Measurements from ENCODE around the gene KLHL40.

KLHL40 gene

GRCh38 chr3:42684632-42685362 lies 540 bp upstream of the KLHL40 start:
- no peak for DNase-seq (ENCODE audit: low read depth in 2 of 2)
- H3K4me3 ChIP-seq (replicated peaks in 1 of 2; ENCODE audit: low read depth in 2 of 2, low read length in 2 of 2), result no peak overlapping the region
- TF ChIP-seq CTCF (IDR thresholded peaks at IDR 0.05; ENCODE audit: low read depth, low read length), result no peak

DNA sequence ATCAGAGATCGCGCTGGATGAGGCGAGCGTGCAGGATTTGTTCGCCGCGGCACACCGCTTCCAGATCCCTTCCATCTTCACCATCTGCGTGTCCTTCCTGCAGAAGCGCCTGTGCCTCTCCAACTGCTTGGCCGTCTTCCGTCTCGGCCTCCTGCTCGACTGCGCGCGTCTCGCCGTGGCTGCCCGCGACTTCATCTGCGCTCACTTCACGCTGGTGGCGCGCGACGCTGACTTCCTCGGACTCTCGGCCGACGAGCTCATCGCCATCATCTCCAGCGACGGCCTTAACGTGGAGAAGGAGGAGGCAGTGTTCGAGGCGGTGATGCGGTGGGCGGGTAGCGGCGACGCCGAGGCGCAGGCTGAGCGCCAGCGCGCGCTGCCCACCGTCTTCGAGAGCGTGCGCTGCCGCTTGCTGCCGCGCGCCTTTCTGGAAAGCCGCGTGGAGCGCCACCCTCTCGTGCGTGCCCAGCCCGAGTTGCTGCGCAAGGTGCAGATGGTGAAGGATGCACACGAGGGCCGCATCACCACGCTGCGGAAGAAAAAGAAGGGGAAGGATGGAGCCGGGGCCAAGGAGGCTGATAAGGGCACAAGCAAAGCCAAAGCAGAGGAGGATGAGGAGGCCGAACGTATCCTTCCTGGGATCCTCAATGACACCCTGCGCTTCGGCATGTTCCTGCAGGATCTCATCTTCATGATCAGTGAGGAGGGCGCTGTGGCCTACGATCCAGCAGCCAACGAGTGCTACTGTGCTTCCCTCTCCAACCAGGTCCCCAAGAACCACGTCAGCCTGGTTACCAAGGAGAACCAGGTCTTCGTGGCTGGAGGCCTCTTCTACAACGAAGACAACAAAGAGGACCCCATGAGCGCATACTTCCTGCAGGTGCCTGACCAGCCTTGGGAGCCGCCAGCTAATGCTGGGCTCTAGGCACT lies 819 bp downstream of the KLHL40 start:
- peak overlapping the region in 1 of 2 donors; percentile 3 for H3K4me3 ChIP-seq (replicated peaks in 1 of 2; ENCODE audit: low read depth in 2 of 2, low read length in 2 of 2)
- no peak for DNase-seq (ENCODE audit: low read depth in 2 of 2)
- no peak for TF ChIP-seq CTCF (IDR thresholded peaks at IDR 0.05; ENCODE audit: low read depth, low read length)

DNA sequence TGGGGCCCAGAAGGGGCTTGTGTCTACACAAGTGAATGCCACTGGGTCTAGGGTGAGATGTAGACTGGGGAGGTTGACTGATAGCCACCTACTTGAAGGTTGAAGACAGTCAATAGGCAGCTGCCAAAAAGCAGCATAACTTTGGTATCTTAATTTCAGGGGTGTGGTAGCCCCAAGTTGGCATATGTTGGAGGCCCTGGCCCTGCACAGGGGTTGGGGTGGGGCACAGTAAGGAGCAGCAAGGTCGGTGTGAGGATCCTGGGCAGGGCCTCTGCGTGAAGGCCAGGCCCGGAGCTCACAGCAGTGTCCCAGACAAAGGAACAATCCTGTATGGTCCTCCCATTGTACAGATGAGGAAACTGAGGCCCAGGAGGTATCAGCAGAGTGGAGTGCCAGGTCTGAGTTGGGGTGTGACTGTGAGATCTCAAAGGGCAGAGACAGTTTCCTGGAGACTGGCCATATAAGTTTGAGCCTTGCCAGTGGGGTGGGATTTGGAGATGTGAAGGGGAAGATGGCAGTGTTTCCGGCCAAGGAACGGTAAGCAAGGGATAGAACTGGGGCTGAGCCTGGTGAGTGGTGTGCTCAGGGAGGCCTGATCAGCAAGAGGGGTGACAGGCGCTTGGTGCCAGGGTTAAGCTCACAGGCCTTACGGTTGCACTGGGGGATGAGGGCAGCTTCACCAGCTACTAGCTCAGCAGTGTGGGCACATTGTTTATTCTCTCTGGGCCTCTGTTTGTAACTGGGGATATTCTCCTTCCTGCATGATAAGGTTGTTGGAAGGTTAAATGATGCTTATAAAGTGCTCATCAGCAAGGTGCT lies 1.7 kb downstream of the KLHL40 start:
- no peak for TF ChIP-seq CTCF (IDR thresholded peaks at IDR 0.05; ENCODE audit: low read depth, low read length)
- no peak overlapping the region for H3K4me3 ChIP-seq (replicated peaks in 1 of 2; ENCODE audit: low read depth in 2 of 2, low read length in 2 of 2)
- no peak for DNase-seq (ENCODE audit: low read depth in 2 of 2)

- no peak for DNase-seq (ENCODE audit: low read depth in 2 of 2)
- no peak for TF ChIP-seq CTCF (IDR thresholded peaks at IDR 0.05; ENCODE audit: low read depth, low read length)
- H3K4me3 ChIP-seq (replicated peaks in 1 of 2; ENCODE audit: low read depth in 2 of 2, low read length in 2 of 2), result no peak overlapping the region
These were observed 2.7 kb downstream of the KLHL40 start for GRCh38 chr3:42688016-42688415.

DNA sequence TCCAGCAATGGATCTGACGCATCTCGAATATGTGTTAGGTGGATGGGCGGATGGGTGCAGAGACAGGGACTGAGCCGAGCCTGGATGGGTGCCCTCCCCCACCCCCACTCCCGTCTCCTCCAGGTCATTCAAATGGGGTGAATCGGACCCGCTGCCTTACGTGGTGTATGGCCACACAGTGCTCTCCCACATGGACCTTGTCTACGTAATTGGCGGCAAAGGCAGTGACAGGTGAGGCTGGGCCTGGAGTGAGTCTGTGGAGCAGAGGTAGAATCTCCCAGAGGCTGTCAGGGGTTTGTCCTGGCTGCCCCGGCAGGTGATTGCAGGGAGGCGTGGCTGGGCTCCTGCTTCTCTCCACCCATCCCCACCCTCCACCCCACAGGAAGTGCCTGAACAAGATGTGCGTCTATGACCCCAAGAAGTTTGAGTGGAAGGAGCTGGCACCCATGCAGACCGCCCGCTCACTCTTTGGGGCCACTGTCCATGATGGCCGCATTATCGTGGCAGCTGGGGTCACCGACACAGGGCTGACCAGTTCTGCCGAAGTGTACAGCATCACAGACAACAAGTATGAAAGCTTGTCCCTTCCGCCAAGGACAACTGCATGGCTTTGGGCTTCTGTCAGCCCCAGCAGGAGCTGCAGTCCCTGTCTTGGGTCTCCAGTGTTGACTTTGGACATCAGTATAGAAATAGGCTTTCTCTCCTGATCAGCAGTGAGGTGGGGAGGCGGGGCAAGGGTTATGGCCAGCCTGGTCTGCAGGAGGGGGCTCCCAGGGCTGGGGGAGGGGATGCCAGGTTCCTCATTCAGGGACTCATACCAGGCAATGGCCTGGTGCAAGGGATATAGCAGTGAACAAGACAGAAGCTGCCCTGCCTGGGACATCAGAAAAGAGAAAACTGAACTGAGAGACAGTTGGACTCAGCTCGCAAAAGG lies 3.4 kb downstream of the KLHL40 start:
- TF ChIP-seq CTCF (IDR thresholded peaks at IDR 0.05; ENCODE audit: low read depth, low read length), result no peak
- H3K4me3 ChIP-seq (replicated peaks in 1 of 2; ENCODE audit: low read depth in 2 of 2, low read length in 2 of 2), result no peak overlapping the region
- DNase-seq (ENCODE audit: low read depth in 2 of 2), result no peak

Data from cardiac fibroblast (primary cell).